HCT116 (cell line): ENCODE data around the gene BRAP. TPM values are rescaled to one million over a fixed set of nuclear protein-coding genes. Genes with fewer than 3 reads are reported as not detected.

Experiments
- ATAC-seq: fragments of 200-7000 bp; cut with Tn5 transposase; 2 replicates; pipeline ENCODE4 v1.9.1; 2020; ENCODE audit warnings: mild to moderate bottlenecking, moderate library complexity
- BruUV-seq: library from RNA; stranded (reverse); fragments of 400-500 nt; replicated peaks from 2 replicates; lab custom pipeline; 2021; lab: Mats Ljungman, UMichigan
- CTCF ChIA-PET: fragments of 300-600 bp; sonication (Branson Sonifier 250); formaldehyde crosslinking; loops from one replicate; lab custom pipeline; 2021; ENCODE audit warnings: antibody characterized with exemption; lab: Charles Lee
- POLR2A ChIA-PET: fragments of 300-600, 350-600 bp; sonication (Branson Sonifier 250); formaldehyde crosslinking; loops from one replicate; lab custom pipeline; 2021; ENCODE audit warnings: antibody characterized with exemption; lab: Charles Lee
- RAD21 ChIA-PET, 2 experiments: fragments of 300-600 bp; sonication (Branson Sonifier 250); formaldehyde crosslinking; loops; one replicate each; lab custom pipeline; 2023; ENCODE audit warnings: low total read pairs in 2 of 2; ENCODE audit not compliant: uncharacterized antibody in 2 of 2, unreplicated experiment in 2 of 2, low non-redundant PET in 1 of 2; lab: Charles Lee
- DNase-seq: peaks from one replicate; pipeline ENCODE4 v3.0.0-alpha.2; 2010; ENCODE audit warnings: low read depth, low spot score
- H2AFZ ChIP-seq: fragments of 200-600 bp; shearing (Covaris generic), sonication (generic); 2 replicates; pipeline ENCODE4 v1.6.1; 2017; ENCODE audit warnings: low read depth, mixed run types, mixed read lengths, antibody characterized with exemption, low read length; ENCODE audit not compliant: poor library complexity, severe bottlenecking
- H3K27ac ChIP-seq: 2 replicates; pipeline ENCODE4 v1.5.1; 2012; ENCODE audit warnings: low read depth, low read length
- H3K27me3 ChIP-seq: fragments of 200-600 bp; sonication (generic); 2 replicates; pipeline ENCODE4 v1.6.1; 2016; ENCODE audit warnings: mixed run types, low read length, mixed read lengths; ENCODE audit not compliant: insufficient read depth
- H3K36me3 ChIP-seq, 2 experiments: fragments of 200-500 bp in 1 of 2; fragments of 200-600 bp in 1 of 2; sonication (Bioruptor generic) in 1 of 2; sonication (generic) in 1 of 2; 2 replicates each; pipeline versions ENCODE4 v1.5.1 to v1.6.1; 2014 to 2016; ENCODE audit warnings: low read length in 2 of 2, inconsistent platforms in 1 of 2, mixed read lengths in 1 of 2, mixed run types in 1 of 2; ENCODE audit not compliant: insufficient read depth in 2 of 2, control insufficient read depth in 1 of 2
- H3K4me1 ChIP-seq, 2 experiments: fragments of 200-600 bp in 1 of 2; sonication (generic) in 1 of 2; 2 replicates each; pipeline versions ENCODE4 v1.5.1 to v1.6.1; 2012 to 2017; ENCODE audit warnings: low read length in 2 of 2, inconsistent platforms in 1 of 2, mild to moderate bottlenecking in 1 of 2, mixed read lengths in 1 of 2, mixed run types in 1 of 2, moderate library complexity in 1 of 2; ENCODE audit not compliant: insufficient read depth in 2 of 2, control insufficient read depth in 1 of 2
- H3K4me2 ChIP-seq: fragments of 200-600 bp; sonication (generic); 2 replicates; pipeline ENCODE4 v1.6.1; 2017; ENCODE audit warnings: mixed run types, low read length, mixed read lengths
- H3K4me3 ChIP-seq, 2 experiments: fragments of 200-600 bp in 1 of 2; sonication (generic) in 1 of 2; replicated peaks in 1 of 2; 2 replicates each; pipeline ENCODE4 v1.5.1; 2011 to 2016; ENCODE audit warnings: low read length in 2 of 2, control low read depth in 1 of 2, low read depth in 1 of 2, mild to moderate bottlenecking in 1 of 2, mixed read lengths in 1 of 2, mixed run types in 1 of 2
- H3K79me2 ChIP-seq: fragments of 200-600 bp; sonication (generic); 2 replicates; pipeline ENCODE4 v1.6.1; 2017; ENCODE audit warnings: mild to moderate bottlenecking, mixed run types, low read length, moderate library complexity, mixed read lengths; ENCODE audit not compliant: insufficient read depth
- H3K9ac ChIP-seq: fragments of 200-600 bp; sonication (generic); 2 replicates; pipeline ENCODE4 v1.6.1; 2016; ENCODE audit warnings: low read length, mixed read lengths
- H3K9me2 ChIP-seq: fragments of 200-600 bp; sonication (generic), shearing (Covaris generic); 2 replicates; pipeline ENCODE4 v1.6.1; 2017; ENCODE audit warnings: mixed run types, mild to moderate bottlenecking, moderate library complexity; ENCODE audit not compliant: insufficient read depth
- H3K9me3 ChIP-seq, 2 experiments: fragments of 200-500 bp in 1 of 2; fragments of 200-600 bp in 1 of 2; sonication (Bioruptor generic) in 1 of 2; sonication (generic) in 1 of 2; 2 replicates each; pipeline ENCODE4 v1.6.1; 2014 to 2017; ENCODE audit warnings: low read length in 2 of 2, mixed read lengths in 2 of 2, inconsistent platforms in 1 of 2, low read depth in 1 of 2, mild to moderate bottlenecking in 1 of 2, mixed run types in 1 of 2, moderate library complexity in 1 of 2; ENCODE audit not compliant: control insufficient read depth in 1 of 2, insufficient read depth in 1 of 2
- H4K20me1 ChIP-seq: fragments of 200-600 bp; sonication (generic), shearing (Covaris generic); 2 replicates; pipeline ENCODE4 v1.6.1; 2017; ENCODE audit warnings: mixed run types, mild to moderate bottlenecking, moderate library complexity; ENCODE audit not compliant: insufficient read depth
- CTCF ChIP-seq, 3 experiments: fragments of 200-600 bp in 1 of 3; sonication (generic) in 1 of 3; IDR thresholded peaks in 2 of 3; conservative IDR thresholded peaks in 1 of 3; 2 replicates each; pipeline ENCODE4 v1.5.1; 2012 to 2017; ENCODE audit warnings: low read depth in 2 of 3, low read length in 2 of 3, antibody characterized with exemption in 1 of 3, borderline replicate concordance in 1 of 3, control low read depth in 1 of 3, mild to moderate bottlenecking in 1 of 3, mixed read lengths in 1 of 3, mixed run types in 1 of 3, moderate library complexity in 1 of 3; ENCODE audit not compliant: insufficient read depth in 1 of 3
- EZH2phosphoT487 ChIP-seq: fragments of 200-600 bp; IDR thresholded peaks from 2 replicates; pipeline ENCODE4 v1.6.1; 2018; ENCODE audit warnings: antibody characterized with exemption, borderline replicate concordance
- POLR2A ChIP-seq: IDR thresholded peaks from 2 replicates; pipeline ENCODE4 v1.7.0; 2011; ENCODE audit warnings: borderline replicate concordance; ENCODE audit not compliant: insufficient read depth, insufficient read length; ENCODE audit errors: extremely low read depth
- POLR2AphosphoS5 ChIP-seq: IDR thresholded peaks from 2 replicates; pipeline ENCODE4 v1.6.1; 2011; ENCODE audit warnings: mild to moderate bottlenecking, low read depth, low read length, moderate library complexity
- SRF ChIP-seq: IDR thresholded peaks from 2 replicates; pipeline ENCODE4 v1.6.1; 2012; ENCODE audit warnings: low read depth
- TCF7L2 ChIP-seq: IDR thresholded peaks from 2 replicates; pipeline ENCODE4 v1.7.0; 2011; ENCODE audit warnings: borderline replicate concordance, inconsistent platforms; ENCODE audit not compliant: insufficient read depth, insufficient read length; ENCODE audit errors: extremely low read depth
- intact Hi-C: fragments of 100-400 bp; cut with micrococcal nuclease; formaldehyde crosslinking; loops from 2 replicates; pipeline ENCODE4 v1.10.0; 2022
- total RNA-seq: library from RNA; stranded (reverse); gene quantifications from one replicate; pipeline ENCODE4 v1.2.1, GENCODE V29; 2021; ENCODE audit not compliant: unreplicated experiment

BRAP gene
- total RNA-seq, 1 experiment from 2014 or later: 16.7 TPM

GRCh38 chr12:111645433-111645832 is 40.3 kb downstream of the BRAP start:
- no peaks in the 10 kb centered on the region for H3K9me3 ChIP-seq

More at GRCh38 chr12:111645433-111645832, 40.3 kb downstream of the BRAP start:
- Histone ChIP-seq H3K4me3 (no peak overlapping the region), H3K27me3 (no peaks in the 10 kb centered on the region), H3K4me1 (peaks cover 0 to 8% of the 10 kb centered on the region in 2 experiments; a peak in 2 of 4 replicates), H4K20me1 (no peaks in the 10 kb centered on the region), H3K79me2 (no peaks in the 10 kb centered on the region), H3K36me3 (peaks cover 12 to 16% of the 10 kb centered on the region in 2 experiments; a peak in 3 of 4 replicates), H3K9me2 (no peaks in the 10 kb centered on the region), H2AFZ (no peak overlapping the region), H3K4me2 (0 out of 2 replicates have a peak overlapping the region, but pooled peaks have one; percentile 7), H3K9ac (no peak overlapping the region), H3K27ac (no peak overlapping the region; the same call in 1 of the 2 replicates)
- BruUV-seq: no TSS peak
- CTCF ChIA-PET: no interaction called here
- peak; percentile 52; the same call in 1 of the 2 replicates for ATAC-seq
- TF ChIP-seq CTCF (IDR thresholded peaks at IDR 0.05 in 2 of 3, conservative IDR thresholded peaks at IDR 0.05 in 1 of 3; ENCODE audit: borderline replicate concordance in 1 of 3, insufficient read depth in 1 of 3, low read depth in 2 of 3, low read length in 2 of 3): no peak
- TF ChIP-seq POLR2A: no peak
- TF ChIP-seq TCF7L2: no peak
- no peak for TF ChIP-seq POLR2AphosphoS5
- no peak for TF ChIP-seq EZH2phosphoT487
- TF ChIP-seq SRF: no peak
- intact Hi-C loops: no loop called here
- RAD21 ChIA-PET: no interaction called here
- POLR2A ChIA-PET: no interaction called here
- no peak for DNase-seq
